Suprapubic skin (tissue), 4 donors: ENCODE data around the gene SNX22. TPM values are rescaled to one million over a fixed set of nuclear protein-coding genes. Genes with fewer than 3 reads are reported as not detected.
"Not testable (repeated sequence)": the region's sequence is repeated elsewhere in the genome, so short reads cannot be mapped to it uniquely, and the experiment has no call there.

Experiments
- DNase-seq, 2 donors: peaks; one replicate each; pipeline ENCODE4 v3.0.0-alpha.2; 2019; ENCODE audit warnings: low spot score in 2 of 2
- H3K27ac ChIP-seq: fragments of 200-600 bp; sonication (generic); one replicate; pipeline ENCODE4 v1.5.1; 2019
- H3K27me3 ChIP-seq: fragments of 200-600 bp; sonication (generic); one replicate; pipeline ENCODE4 v1.5.1; 2019
- H3K36me3 ChIP-seq: fragments of 200-600 bp; sonication (generic); one replicate; pipeline ENCODE4 v1.5.1; 2019
- H3K4me1 ChIP-seq: fragments of 200-600 bp; sonication (generic); one replicate; pipeline ENCODE4 v1.5.1; 2019
- H3K4me3 ChIP-seq: fragments of 200-600 bp; sonication (generic); one replicate; pipeline ENCODE4 v1.5.1; 2019; ENCODE audit warnings: mild to moderate bottlenecking
- H3K9me3 ChIP-seq: fragments of 200-600 bp; sonication (generic); one replicate; pipeline ENCODE4 v1.5.1; 2019
- CTCF ChIP-seq, 2 donors: fragments of 200-600 bp in 1 of 2; fragments of 450-650 bp in 1 of 2; sonication (generic) in 1 of 2; IDR thresholded peaks; one replicate each; pipeline ENCODE4 v1.5.1; 2016 to 2019; ENCODE audit warnings: antibody characterized with exemption in 2 of 2, mild to moderate bottlenecking in 1 of 2, moderate library complexity in 1 of 2
- EP300 ChIP-seq: sonication (generic); formaldehyde crosslinking; IDR thresholded peaks from one replicate; pipeline ENCODE4 v1.6.1; 2017; ENCODE audit warnings: antibody characterized with exemption
- POLR2A ChIP-seq, 2 donors: fragments of 450-650 bp; IDR thresholded peaks; one replicate each; pipeline ENCODE4 v1.6.1; 2017; ENCODE audit warnings: antibody characterized with exemption in 2 of 2, mild to moderate bottlenecking in 2 of 2, moderate library complexity in 2 of 2
- POLR2AphosphoS5 ChIP-seq, 3 donors: sonication (generic); formaldehyde crosslinking; IDR thresholded peaks; one replicate each; pipeline ENCODE4 v1.6.1; 2017; ENCODE audit warnings: antibody characterized with exemption in 3 of 3
- WGBS: methylation state at CpG from one replicate; pipeline ENCODE4 v1.1.5; 2018; 5-methylcytosine and 5-hydroxymethylcytosine counted together
- total RNA-seq, 4 donors: library from RNA; depleted of rRNA; stranded (reverse); fragments of >200 nt; gene quantifications; one replicate each; pipeline ENCODE4 v1.1.0, GENCODE V29; 2016

Gene SNX22
- under 1 TPM in 3 of 4 donors, not detected in 1; 0.19 to 0.80 (median 0.64) TPM for total RNA-seq

GRCh38 chr15:64151727-64152506 is at the start of gene SNX22:
TSS of gene SNX22 (plus strand) at chr15:64151731. CDS start at chr15:64151776, 45 bp downstream.
- Histone ChIP-seq H3K4me1 (peaks cover 28% of the 10 kb centered on the region), H3K27me3 (peaks cover 20% of the 10 kb centered on the region), H3K27ac (no peak within 1 kb of the TSS), H3K36me3 (peaks cover 28% of the 10 kb centered on the region), H3K4me3 (peak within 1 kb of the TSS; percentile 57), H3K9me3 (no peaks in the 10 kb centered on the region)
- WGBS, result no CpG with 5 or more reads among the region's 83 CpGs
- TF ChIP-seq CTCF (IDR thresholded peaks at IDR 0.05) (no peak), POLR2AphosphoS5 (IDR thresholded peaks at IDR 0.05) (no peak), EP300 (no peak), POLR2A (IDR thresholded peaks at IDR 0.05) (no peak)
- peak in 1 of 2 donors; percentile 79 for DNase-seq

GRCh38 chr15:64102497-64102896 is 49.0 kb upstream of the SNX22 start:
- no peaks in the 10 kb centered on the region for H3K27me3 ChIP-seq
- no peak overlapping the region for H3K27ac ChIP-seq
- no peak overlapping the region for H3K4me3 ChIP-seq
- H3K36me3 ChIP-seq, result no peaks in the 10 kb centered on the region
- no peaks in the 10 kb centered on the region for H3K9me3 ChIP-seq
- 95% methylated on average over 2 of the region's 2 CpGs for WGBS
- DNase-seq, result no peak
- peaks cover 64% of the 10 kb centered on the region for H3K4me1 ChIP-seq
- TF ChIP-seq EP300 (no peak), POLR2A (IDR thresholded peaks at IDR 0.05) (no peak), CTCF (IDR thresholded peaks at IDR 0.05) (no peak), POLR2AphosphoS5 (IDR thresholded peaks at IDR 0.05) (no peak)

GRCh38 chr15:64105113-64105704 is 46.3 kb upstream of the SNX22 start:
- Histone ChIP-seq H3K36me3 (no peaks in the 10 kb centered on the region), H3K4me1 (peaks cover 40% of the 10 kb centered on the region), H3K27me3 (no peaks in the 10 kb centered on the region), H3K27ac (no peak overlapping the region), H3K9me3 (no peaks in the 10 kb centered on the region), H3K4me3 (no peak overlapping the region)
- TF ChIP-seq POLR2A (IDR thresholded peaks at IDR 0.05) (no peak), CTCF (IDR thresholded peaks at IDR 0.05) (no peak)
- DNase-seq, result no peak
- WGBS, result 60% methylated on average over 9 of the region's 9 CpGs

DNA sequence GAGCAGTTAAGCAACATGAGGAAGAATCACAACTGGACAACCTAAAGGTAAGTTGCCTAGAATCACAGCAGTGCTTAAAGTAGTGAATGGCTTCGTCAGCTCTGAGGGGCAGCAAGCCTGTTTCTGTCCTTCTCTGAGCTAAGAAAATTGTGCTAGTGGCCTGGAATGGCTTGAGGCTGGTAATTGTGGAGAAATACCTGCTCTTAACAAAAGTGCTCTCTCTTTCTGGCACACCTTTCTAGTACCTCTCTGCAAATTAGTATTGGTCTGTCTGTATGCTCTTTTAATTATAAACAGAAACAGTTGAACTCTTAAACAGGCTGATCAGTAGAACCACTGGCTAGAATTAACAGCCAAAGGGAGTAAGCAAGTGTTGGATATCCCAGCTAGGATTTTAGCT is 44.2 kb upstream of the SNX22 start:
- Histone ChIP-seq H3K27me3 (no peaks in the 10 kb centered on the region), H3K4me1 (peaks cover 38% of the 10 kb centered on the region), H3K27ac (no peak overlapping the region), H3K4me3 (no peak overlapping the region), H3K9me3 (no peaks in the 10 kb centered on the region), H3K36me3 (no peaks in the 10 kb centered on the region)
- whole genome bisulfite sequencing, result 83% methylated on average over 1 of the region's 1 CpG
- DNase-seq, result no peak
- no peak for TF ChIP-seq CTCF (IDR thresholded peaks at IDR 0.05)
- no peak for TF ChIP-seq POLR2AphosphoS5 (IDR thresholded peaks at IDR 0.05)
- no peak for TF ChIP-seq EP300
- no peak for TF ChIP-seq POLR2A (IDR thresholded peaks at IDR 0.05)

DNA sequence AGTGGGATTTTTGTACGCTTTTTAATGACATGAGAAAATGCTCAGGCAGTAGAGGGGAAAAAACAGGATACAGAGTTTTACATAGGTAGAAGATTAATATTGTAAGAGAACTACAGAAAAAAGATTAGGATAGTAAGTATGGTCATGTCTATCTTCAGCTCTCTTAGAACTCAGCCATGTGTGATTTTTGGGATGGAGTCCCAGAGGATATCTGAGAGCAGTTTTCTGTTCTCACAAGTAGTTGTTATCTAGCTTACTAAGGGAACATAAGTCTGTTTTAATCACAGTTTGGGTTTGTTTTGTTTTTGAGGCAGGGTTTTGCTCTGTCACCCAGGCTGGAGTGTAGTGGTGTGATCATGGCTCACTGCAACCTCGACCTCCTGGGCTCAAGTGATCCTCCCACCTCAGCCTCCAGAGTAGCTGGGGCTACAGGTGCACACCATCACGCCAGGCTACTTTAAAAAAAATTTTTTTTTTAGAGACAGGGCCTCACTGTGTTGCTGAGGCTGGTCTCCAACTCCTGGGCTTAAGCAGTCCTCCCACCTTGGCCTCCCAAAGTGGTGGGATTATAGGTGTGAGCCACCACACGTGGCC is 41.3 kb upstream of the SNX22 start:
- H3K27ac ChIP-seq, DNase-seq, H3K4me3 ChIP-seq, H3K27me3 ChIP-seq, H3K9me3 ChIP-seq: not testable (repeated sequence)
- H3K36me3 ChIP-seq, result peaks cover 23% of the 10 kb centered on the region
- whole genome bisulfite sequencing, result 93% methylated on average over 4 of the region's 4 CpGs
- peaks cover 34% of the 10 kb centered on the region for H3K4me1 ChIP-seq
